ENCODE data around the gene SLF2. TPM values are rescaled to one million over a fixed set of nuclear protein-coding genes. Genes with fewer than 3 reads are reported as not detected.
A peak's percentile ranks its signal among the peaks of the same experiment; 100 is the strongest.

SLF2 gene
- total and polyA plus RNA-seq, 12 donors, result 4.8 to 23.6 (median 18.3) TPM

- TF ChIP-seq CTCF (IDR thresholded peaks at IDR 0.05), result no peak
Measured at GRCh38 chr10:100876585-100877460, 35.9 kb upstream of the SLF2 start.

GRCh38 chr10:100877461-100877850 is 35.3 kb upstream of the SLF2 start:
- Histone ChIP-seq H3K4me1 (peaks cover 0 to 9% (median 0%) of the 10 kb centered on the region in 9 donors), H3K27me3 (peaks cover 0 to 65% (median 53%) of the 10 kb centered on the region in 7 donors), H3K9me3 (no peaks in the 10 kb centered on the region), H3K4me3 (no peak overlapping the region), H3K27ac (no peak overlapping the region), H3K36me3 (no peaks in the 10 kb centered on the region)
- no peak for ATAC-seq
- intact Hi-C loops (cut with DNase I), result loop anchor here (5.0 to 10.0 kb wide), 13 partner anchors 133 to 543 kb away; partner anchors contain the start of genes PAX2 (in 1 of the 10) and PKD2L1 (in 1 of the 10)
- DNase-seq, result no peak
- 81 to 89% methylated on average over 11 of the region's 11 CpGs for WGBS, 2 donors
- TF ChIP-seq CTCF (IDR thresholded peaks at IDR 0.05), result no peak

More at GRCh38 chr10:100876585-100877460, 35.9 kb upstream of the SLF2 start:
- ATAC-seq, result no peak
- intact Hi-C loops (cut with DNase I), result loop anchor here (5.0 to 10.0 kb wide), 13 partner anchors 132 to 542 kb away; partner anchors contain the start of genes PAX2 (in 1 of the 10) and PKD2L1 (in 1 of the 10)
- WGBS, 2 donors, result 52 to 60% methylated on average over 24 of the region's 24 CpGs
- Histone ChIP-seq H3K27me3 (peaks cover 0 to 69% (median 58%) of the 10 kb centered on the region in 7 donors), H3K27ac (no peak overlapping the region), H3K9me3 (no peaks in the 10 kb centered on the region), H3K4me1 (peaks cover 0 to 3% (median 0%) of the 10 kb centered on the region in 9 donors), H3K36me3 (no peaks in the 10 kb centered on the region), H3K4me3 (no peak overlapping the region)
- no peak for DNase-seq

GRCh38 chr10:100878291-100878910 is 34.4 kb upstream of the SLF2 start:
- H3K4me3 ChIP-seq, result no peak overlapping the region
- H3K36me3 ChIP-seq, result no peaks in the 10 kb centered on the region
- no peak overlapping the region for H3K27ac ChIP-seq
- peak; percentile 69 to 88 (median 77) for ATAC-seq
- WGBS, 2 donors, result 10 to 20% methylated on average over 5 of the region's 5 CpGs
- no peaks in the 10 kb centered on the region for H3K9me3 ChIP-seq
- TF ChIP-seq CTCF (IDR thresholded peaks at IDR 0.05), result peak in 8 of 9 donors; percentile 30 to 75 (median 64)
- peaks cover 0 to 16% (median 3%) of the 10 kb centered on the region in 9 donors for H3K4me1 ChIP-seq
- peaks cover 0 to 61% (median 43%) of the 10 kb centered on the region in 7 donors for H3K27me3 ChIP-seq
- DNase-seq, result peak in 1 of 2 donors; percentile 35
- intact Hi-C loops (cut with DNase I), result loop anchor here (1.0 to 10.0 kb wide), 14 partner anchors 134 to 544 kb away; partner anchors contain the start of genes PAX2 (in 1 of the 10) and PKD2L1 (in 1 of the 10)

- no peak for TF ChIP-seq CTCF (IDR thresholded peaks at IDR 0.05)
- H3K36me3 ChIP-seq, result no peaks in the 10 kb centered on the region
- no peak for ATAC-seq
- no peak for DNase-seq
- 70 to 76% methylated on average over 9 of the region's 9 CpGs for whole genome bisulfite sequencing, 2 donors
- H3K4me1 ChIP-seq, result peaks cover 0 to 16% (median 4%) of the 10 kb centered on the region in 9 donors
- no peak overlapping the region for H3K4me3 ChIP-seq
- H3K9me3 ChIP-seq, result no peaks in the 10 kb centered on the region
- peaks cover 0 to 55% (median 30%) of the 10 kb centered on the region in 7 donors for H3K27me3 ChIP-seq
- H3K27ac ChIP-seq, result no peak overlapping the region
- intact Hi-C loops (cut with DNase I), result loop anchor here (5.0 to 10.0 kb wide), 13 partner anchors 135 to 545 kb away; partner anchors contain the start of genes PAX2 (in 1 of the 10) and PKD2L1 (in 1 of the 10)
Measured at GRCh38 chr10:100879741-100880360, 32.9 kb upstream of the SLF2 start.

All from heart right ventricle (tissue), 16 donors.